Muscle layer of colon (tissue), 2 donors: ENCODE data around the gene PRCC.

Experiments
- H3K27ac ChIP-seq: one replicate; pipeline ENCODE4 v1.7.0; 2013; ENCODE audit warnings: low read depth, mild to moderate bottlenecking, low read length, moderate library complexity
- H3K27me3 ChIP-seq, 2 donors: one replicate each; pipeline ENCODE4 v1.7.0; 2013; ENCODE audit warnings: low read length in 2 of 2, mild to moderate bottlenecking in 2 of 2; ENCODE audit not compliant: insufficient read depth in 2 of 2, control insufficient read depth in 1 of 2
- H3K36me3 ChIP-seq: one replicate; pipeline ENCODE4 v1.7.0; 2013; ENCODE audit warnings: mild to moderate bottlenecking, low read length; ENCODE audit not compliant: insufficient read depth
- H3K4me1 ChIP-seq: one replicate; pipeline ENCODE4 v1.7.0; 2013; ENCODE audit warnings: mild to moderate bottlenecking, low read length; ENCODE audit not compliant: insufficient read depth
- H3K4me3 ChIP-seq, 2 donors: one replicate each; pipeline ENCODE4 v1.7.0; 2013; ENCODE audit warnings: low read length in 2 of 2, low read depth in 1 of 2, mild to moderate bottlenecking in 1 of 2, moderate library complexity in 1 of 2
- H3K9ac ChIP-seq: one replicate; pipeline ENCODE4 v1.7.0; 2013; ENCODE audit warnings: low read length
- H3K9me3 ChIP-seq: one replicate; pipeline ENCODE4 v1.7.0; 2013; ENCODE audit warnings: mild to moderate bottlenecking, low read length
- donor health status: abdominal sarcoma.
- donor health status: Adenocarcinoma of cecum.

PRCC gene

GRCh38 chr1:156804026-156804425 lies 36.7 kb downstream of the PRCC start:
- no peak overlapping the region for H3K27ac ChIP-seq
- no peaks in the 10 kb centered on the region for H3K27me3 ChIP-seq
- no peak overlapping the region for H3K9ac ChIP-seq

GRCh38 chr1:156804572-156805243 lies 37.4 kb downstream of the PRCC start:
- Histone ChIP-seq H3K4me3 (no peak overlapping the region), H3K36me3 (peaks cover 20% of the 10 kb centered on the region), H3K27ac (no peak overlapping the region), H3K9me3 (no peaks in the 10 kb centered on the region), H3K9ac (no peak overlapping the region), H3K27me3 (no peaks in the 10 kb centered on the region), H3K4me1 (peaks cover 16% of the 10 kb centered on the region)

More at GRCh38 chr1:156804026-156804425, 36.7 kb downstream of the PRCC start:
- peaks cover 16% of the 10 kb centered on the region for H3K4me1 ChIP-seq
- H3K36me3 ChIP-seq, result peaks cover 23% of the 10 kb centered on the region
- H3K4me3 ChIP-seq, result no peak overlapping the region
- H3K9me3 ChIP-seq, result no peaks in the 10 kb centered on the region

DNA sequence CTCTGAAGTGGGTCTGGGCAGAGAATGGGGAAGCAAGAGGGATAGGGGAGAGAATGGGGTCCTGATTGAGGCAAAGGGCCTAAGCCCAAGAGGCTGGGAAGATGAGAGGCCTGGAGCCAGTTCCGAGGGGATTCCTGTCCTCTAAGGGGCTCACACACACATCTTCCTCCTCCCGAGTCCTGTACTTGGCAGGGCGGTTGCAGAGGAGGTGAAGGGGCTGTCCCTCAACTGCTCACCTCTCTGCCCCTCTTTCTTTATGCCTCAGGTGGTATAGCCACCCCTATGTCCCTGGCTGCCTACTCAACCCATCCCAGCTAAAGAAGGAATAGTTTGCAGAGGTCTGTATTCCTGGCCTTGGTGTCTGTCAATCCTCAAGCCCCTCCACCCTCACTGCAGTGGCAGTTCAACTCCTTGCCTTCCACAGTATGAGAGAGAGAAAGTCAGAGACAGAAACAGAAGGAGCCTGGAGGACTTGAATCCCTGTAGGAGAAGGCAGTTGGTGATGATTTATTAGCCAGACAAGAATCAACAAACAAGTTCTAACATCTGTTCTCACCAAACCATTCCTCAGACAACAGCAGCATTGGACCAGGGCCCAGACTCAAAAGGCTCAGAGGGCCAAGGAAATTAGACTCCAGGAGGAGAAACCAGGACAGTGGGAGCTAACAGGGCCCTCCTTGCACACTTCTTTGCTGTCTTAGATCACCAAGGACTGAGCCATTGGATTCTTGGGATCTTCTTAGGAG lies 38.6 kb downstream of the PRCC start:
- H3K4me3 ChIP-seq, result no peak overlapping the region
- H3K4me1 ChIP-seq, result peaks cover 16% of the 10 kb centered on the region
- no peak overlapping the region for H3K9ac ChIP-seq
- H3K36me3 ChIP-seq, result peaks cover 9% of the 10 kb centered on the region
- H3K27ac ChIP-seq, result peak overlapping the region; percentile 7
- no peaks in the 10 kb centered on the region for H3K27me3 ChIP-seq
- no peaks in the 10 kb centered on the region for H3K9me3 ChIP-seq

- Histone ChIP-seq H3K4me3 (no peak overlapping the region), H3K36me3 (peaks cover 2% of the 10 kb centered on the region), H3K9me3 (no peaks in the 10 kb centered on the region), H3K4me1 (peaks cover 16% of the 10 kb centered on the region), H3K27ac (peak overlapping the region; percentile 7), H3K9ac (no peak overlapping the region), H3K27me3 (peaks cover 0 to 2% of the 10 kb centered on the region in 2 donors)
Measured at GRCh38 chr1:156806512-156807440, 39.4 kb downstream of the PRCC start.

DNA sequence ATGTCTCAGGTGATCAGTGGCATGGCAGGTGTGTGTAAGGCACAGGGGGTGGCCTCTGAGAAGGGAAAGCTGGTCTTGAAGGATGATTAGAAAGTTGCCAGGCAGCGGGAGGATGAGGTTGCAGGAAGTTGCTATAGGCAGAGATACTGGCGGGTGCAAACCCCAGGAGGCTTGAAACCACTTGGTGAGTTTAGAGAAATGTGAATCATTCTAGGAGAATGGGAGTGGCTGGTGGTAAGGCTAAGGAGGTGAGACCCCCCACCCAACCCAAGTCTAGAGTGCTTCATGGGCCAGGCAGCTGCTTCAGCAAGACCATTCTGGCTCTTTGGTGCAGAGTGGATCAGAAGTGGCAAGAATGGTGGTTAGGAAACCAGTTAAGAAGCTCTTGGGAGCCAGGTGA lies 40.3 kb downstream of the PRCC start:
- no peak overlapping the region for H3K9ac ChIP-seq
- H3K4me3 ChIP-seq, result no peak overlapping the region
- peaks cover 0 to 10% of the 10 kb centered on the region in 2 donors for H3K27me3 ChIP-seq
- H3K9me3 ChIP-seq, result no peaks in the 10 kb centered on the region
- peaks cover 16% of the 10 kb centered on the region for H3K4me1 ChIP-seq
- no peak overlapping the region for H3K27ac ChIP-seq
- no peaks in the 10 kb centered on the region for H3K36me3 ChIP-seq

GRCh38 chr1:156808186-156809030 lies 41.1 kb downstream of the PRCC start:
- no peaks in the 10 kb centered on the region for H3K36me3 ChIP-seq
- peaks cover 0 to 18% of the 10 kb centered on the region in 2 donors for H3K27me3 ChIP-seq
- H3K27ac ChIP-seq, result no peak overlapping the region
- no peaks in the 10 kb centered on the region for H3K9me3 ChIP-seq
- H3K9ac ChIP-seq, result no peak overlapping the region
- peaks cover 22% of the 10 kb centered on the region for H3K4me1 ChIP-seq
- H3K4me3 ChIP-seq, result no peak overlapping the region

- no peak overlapping the region for H3K4me3 ChIP-seq
- peaks cover 0 to 19% of the 10 kb centered on the region in 2 donors for H3K27me3 ChIP-seq
- peaks cover 25% of the 10 kb centered on the region for H3K4me1 ChIP-seq
- H3K9ac ChIP-seq, result no peak overlapping the region
- no peaks in the 10 kb centered on the region for H3K9me3 ChIP-seq
- no peak overlapping the region for H3K27ac ChIP-seq
- no peaks in the 10 kb centered on the region for H3K36me3 ChIP-seq
Measured at GRCh38 chr1:156809281-156809680, 41.9 kb downstream of the PRCC start.

DNA sequence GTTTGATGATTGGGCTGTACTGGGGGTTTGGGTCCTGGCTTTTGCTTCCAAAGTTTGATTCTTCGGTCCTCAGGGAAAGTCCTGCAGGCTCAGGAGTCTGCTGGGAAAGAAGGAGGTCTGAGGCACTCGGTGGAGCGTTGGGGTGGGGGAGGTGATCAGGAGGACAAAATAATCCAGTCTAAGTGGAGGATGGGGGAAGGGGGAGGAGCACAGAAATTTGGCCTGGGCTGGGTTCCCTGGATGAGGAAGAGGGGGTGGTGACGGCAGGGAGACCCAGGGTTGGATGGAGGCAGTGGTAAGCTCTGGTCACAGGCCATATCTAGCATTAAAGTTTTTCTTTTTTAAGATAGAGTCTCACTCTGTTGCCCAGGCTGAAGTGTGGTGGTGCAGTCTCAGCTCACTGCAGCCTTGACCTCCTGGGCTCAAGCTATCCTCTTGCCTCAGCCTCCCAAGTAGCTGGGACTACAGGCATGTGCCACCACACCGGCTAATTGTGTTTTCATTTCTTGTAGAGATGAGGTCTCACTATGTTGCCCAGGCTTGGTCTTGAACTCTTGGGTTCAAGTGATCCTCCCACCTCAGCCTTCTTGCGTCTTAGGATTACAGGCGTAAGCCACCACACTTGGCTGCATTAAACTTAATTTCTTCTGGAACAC lies 42.5 kb downstream of the PRCC start:
- no peak overlapping the region for H3K4me3 ChIP-seq
- no peak overlapping the region for H3K27ac ChIP-seq
- no peaks in the 10 kb centered on the region for H3K9me3 ChIP-seq
- H3K36me3 ChIP-seq, result no peaks in the 10 kb centered on the region
- H3K4me1 ChIP-seq, result peaks cover 26% of the 10 kb centered on the region
- peaks cover 0 to 22% of the 10 kb centered on the region in 2 donors for H3K27me3 ChIP-seq
- no peak overlapping the region for H3K9ac ChIP-seq

DNA sequence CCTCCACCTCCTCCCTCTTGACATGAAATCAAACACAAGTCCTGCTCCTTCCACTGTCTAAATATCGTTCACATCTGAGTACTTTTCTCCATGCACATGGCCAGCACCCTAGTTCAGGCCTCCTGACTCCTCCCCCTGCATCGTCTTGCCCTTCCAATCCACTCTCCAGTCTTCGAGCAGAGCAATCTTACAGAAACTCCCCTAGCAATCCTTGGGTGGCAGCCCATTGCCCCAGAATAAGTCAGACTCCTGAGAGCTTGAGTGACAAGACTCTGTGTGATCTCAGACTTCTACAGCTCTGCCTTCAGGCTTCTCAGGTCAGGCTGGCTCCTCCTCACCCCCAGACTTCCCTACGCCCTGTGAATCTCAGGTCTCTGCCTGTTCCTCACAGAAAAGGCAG lies 43.8 kb downstream of the PRCC start:
- peaks cover 22% of the 10 kb centered on the region for H3K4me1 ChIP-seq
- H3K27ac ChIP-seq, result no peak overlapping the region
- peaks cover 0 to 22% of the 10 kb centered on the region in 2 donors for H3K27me3 ChIP-seq
- no peak overlapping the region for H3K9ac ChIP-seq
- no peaks in the 10 kb centered on the region for H3K9me3 ChIP-seq
- no peaks in the 10 kb centered on the region for H3K36me3 ChIP-seq
- no peak overlapping the region for H3K4me3 ChIP-seq

DNA sequence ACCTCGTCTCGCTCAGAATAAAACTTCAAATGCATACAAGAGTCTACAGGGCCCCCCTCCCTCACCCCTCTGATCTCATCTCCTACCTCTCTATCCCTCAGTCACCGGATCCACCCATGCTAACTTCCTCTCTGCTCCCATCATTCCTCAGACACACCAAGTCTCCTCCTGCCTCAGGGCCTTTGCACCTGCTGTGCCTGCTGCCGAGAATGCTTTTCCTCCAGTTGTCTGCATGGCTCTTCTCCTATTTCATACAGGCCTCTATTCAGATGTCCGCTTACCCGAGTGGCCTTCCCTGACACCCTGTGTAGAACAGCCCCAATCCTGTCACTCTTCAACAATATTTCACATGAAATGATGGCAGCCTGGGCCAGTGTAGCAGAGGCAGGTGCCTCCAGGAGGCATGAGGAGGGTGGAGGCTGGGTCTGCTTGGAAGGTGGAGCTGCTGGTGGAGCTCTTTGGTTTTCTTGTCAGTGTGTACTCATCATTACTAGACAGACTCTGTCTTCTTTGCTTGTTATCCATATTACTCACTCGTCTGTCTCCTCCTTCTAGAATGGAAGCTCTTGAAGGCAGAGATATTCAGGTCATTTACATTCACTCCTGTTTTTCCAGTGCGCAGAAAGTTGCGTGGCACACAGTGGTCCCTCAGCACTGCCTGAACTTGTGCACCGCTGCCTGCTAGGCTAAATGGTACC lies 45.1 kb downstream of the PRCC start:
- H3K4me1 ChIP-seq, result peaks cover 18% of the 10 kb centered on the region
- no peaks in the 10 kb centered on the region for H3K9me3 ChIP-seq
- peaks cover 0 to 22% of the 10 kb centered on the region in 2 donors for H3K27me3 ChIP-seq
- no peak overlapping the region for H3K27ac ChIP-seq
- H3K36me3 ChIP-seq, result no peaks in the 10 kb centered on the region
- no peak overlapping the region for H3K4me3 ChIP-seq
- H3K9ac ChIP-seq, result no peak overlapping the region
